ENCODE results near the gene PLD6.

DNA sequence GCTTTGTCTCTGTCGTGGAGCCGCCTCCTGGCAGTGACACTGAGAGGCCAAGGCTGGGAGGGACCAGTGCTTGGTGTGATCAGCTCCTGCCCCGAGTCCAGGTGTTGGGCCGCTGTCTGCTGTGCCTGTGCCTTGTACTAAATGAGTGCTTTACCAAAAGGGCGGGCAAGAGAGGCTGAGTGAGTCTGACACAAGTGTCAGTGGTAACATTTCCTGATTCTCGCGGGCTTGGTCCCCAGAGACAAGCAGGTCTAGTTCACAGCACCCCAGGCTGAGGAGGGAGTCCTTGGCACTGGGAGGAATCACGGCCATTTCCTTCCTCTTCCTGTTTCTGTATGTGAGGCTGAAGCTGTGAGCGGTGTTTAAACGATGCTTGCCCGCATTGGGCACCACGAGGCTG lies 30.2 kb downstream of the PLD6 start:
- TF ChIP-seq CTCF (IDR thresholded peaks at IDR 0.05; ENCODE audit: insufficient read depth, low read length, poor library complexity, severe bottlenecking) (no peak), EZH2phosphoT487 (conservative IDR thresholded peaks at IDR 0.05; ENCODE audit: low read length) (no peak)
